Measurements from ENCODE around the gene PCP4L1.

DNA sequence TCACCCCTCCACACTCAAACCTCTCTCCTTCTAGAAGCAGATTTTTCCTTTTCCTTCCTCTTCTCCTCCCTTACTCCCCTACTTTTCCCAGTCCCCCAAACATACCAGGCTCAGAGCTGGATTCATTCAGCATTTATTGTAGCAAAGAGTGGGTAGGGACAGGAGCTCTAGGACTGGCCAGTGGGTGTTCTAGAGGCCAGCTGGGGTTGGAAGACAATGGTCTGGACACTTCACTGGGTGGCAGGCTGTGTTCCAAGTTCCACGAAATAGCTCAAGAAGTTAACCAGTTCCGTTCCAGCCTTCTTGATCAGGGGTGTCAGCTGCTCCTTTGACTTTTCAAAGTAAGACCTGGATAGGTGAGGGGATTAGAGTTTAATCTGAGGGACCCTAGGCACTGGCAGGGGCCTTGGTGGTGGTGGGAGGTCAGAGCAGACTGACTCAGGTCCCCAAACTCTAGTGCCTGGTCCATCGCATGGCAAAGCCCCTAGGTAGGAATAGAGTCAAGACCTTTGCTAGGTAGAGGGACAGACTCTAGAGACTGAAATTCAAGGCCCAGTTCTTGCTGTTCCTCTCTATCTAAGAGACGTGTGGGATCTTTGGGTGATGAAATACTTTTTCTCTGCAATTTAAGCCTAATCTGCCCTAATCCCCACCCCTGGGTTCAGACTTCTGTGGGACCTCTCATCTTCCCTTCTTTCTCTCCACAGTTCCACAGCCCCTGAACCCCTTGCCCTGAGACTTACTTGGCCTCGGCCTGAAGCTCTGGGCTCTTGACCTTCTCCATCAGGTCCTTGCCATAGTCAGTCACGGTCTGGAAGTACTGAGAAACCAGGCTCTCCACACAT is 36.1 kb upstream of the PCP4L1 start:
- no peak for TF ChIP-seq POLR2A (IDR thresholded peaks at IDR 0.05)
- TF ChIP-seq, protein P1, sequence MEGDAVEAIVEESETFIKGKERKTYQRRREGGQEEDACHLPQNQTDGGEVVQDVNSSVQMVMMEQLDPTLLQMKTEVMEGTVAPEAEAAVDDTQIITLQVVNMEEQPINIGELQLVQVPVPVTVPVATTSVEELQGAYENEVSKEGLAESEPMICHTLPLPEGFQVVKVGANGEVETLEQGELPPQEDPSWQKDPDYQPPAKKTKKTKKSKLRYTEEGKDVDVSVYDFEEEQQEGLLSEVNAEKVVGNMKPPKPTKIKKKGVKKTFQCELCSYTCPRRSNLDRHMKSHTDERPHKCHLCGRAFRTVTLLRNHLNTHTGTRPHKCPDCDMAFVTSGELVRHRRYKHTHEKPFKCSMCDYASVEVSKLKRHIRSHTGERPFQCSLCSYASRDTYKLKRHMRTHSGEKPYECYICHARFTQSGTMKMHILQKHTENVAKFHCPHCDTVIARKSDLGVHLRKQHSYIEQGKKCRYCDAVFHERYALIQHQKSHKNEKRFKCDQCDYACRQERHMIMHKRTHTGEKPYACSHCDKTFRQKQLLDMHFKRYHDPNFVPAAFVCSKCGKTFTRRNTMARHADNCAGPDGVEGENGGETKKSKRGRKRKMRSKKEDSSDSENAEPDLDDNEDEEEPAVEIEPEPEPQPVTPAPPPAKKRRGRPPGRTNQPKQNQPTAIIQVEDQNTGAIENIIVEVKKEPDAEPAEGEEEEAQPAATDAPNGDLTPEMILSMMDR (IDR thresholded peaks at IDR 0.05) = no peak
- no peak for TF ChIP-seq EP300 (IDR thresholded peaks at IDR 0.05)
- no peak for TF ChIP-seq POLR2AphosphoS5 (IDR thresholded peaks at IDR 0.05)
